ENCODE results near the gene KCNQ4.

KCNQ4 gene

GRCh38 chr1:40783001-40783905, at the start of gene KCNQ4:
Gene KCNQ4 (plus strand): TSS chr1:40783787. CDS start chr1:40784094, 307 bp downstream.
- peak; percentile 81 for DNase-seq

DNA sequence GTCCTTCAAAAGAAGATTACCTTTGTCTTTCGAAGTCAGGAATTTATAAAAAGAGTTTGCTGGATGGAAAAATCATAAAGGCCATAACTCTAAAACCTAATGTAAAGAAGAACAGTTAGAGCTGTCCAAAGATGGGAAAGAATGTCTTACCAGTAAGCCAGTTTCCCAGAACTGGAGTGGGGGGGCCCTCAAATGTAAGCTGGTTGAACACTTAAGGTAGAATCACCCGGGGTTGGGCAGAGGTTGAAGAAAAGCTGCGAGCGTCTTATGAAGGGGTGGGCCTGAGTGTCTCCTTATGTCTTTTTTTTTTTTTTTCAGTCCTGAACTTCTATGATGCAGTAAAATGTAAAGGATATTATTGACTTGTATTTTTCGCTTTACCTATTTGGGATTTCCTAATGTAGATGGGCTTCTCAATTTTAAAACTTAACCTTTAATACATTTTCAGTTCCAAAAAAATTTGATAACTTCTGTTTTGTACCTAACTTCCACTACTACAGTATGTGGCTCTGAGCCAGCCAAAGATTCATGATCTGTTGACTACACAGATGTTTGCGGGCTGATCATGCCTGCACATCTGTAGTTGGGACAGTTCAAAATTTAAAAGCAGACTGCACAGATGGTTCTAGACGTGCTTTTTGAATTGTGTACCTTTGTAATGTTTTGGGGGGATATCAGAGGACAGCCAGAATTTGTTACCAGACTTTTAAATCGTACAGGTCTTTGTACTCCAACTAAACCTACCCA, 48.5 kb upstream of the KCNQ4 start:
- no peak for DNase-seq

DNA sequence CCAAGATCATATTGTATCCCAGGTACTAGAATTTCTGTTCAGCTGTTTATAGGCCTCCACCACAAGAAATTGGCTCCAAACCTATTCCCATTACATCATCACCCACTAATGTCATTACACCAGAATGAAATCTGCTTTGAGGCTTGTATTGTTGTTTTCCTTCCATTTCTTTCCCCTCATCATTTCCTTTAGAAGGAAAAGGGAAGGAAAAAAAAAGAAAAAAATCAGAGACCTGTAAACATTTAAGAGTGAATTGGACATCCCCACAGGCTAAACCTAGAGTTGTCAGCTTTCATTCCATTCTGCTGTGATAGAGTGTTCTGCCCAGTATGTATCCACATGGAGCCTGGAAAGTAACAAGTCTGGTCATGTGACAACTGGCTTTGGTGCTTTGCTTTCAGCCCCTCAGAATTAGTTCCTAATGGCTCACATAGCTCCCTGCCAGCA, 47.5 kb upstream of the KCNQ4 start:
- DNase-seq: peak; percentile 83

GRCh38 chr1:40738831-40739230, 44.8 kb upstream of the KCNQ4 start:
- no peak for DNase-seq

GRCh38 chr1:40739455-40740008, 44.1 kb upstream of the KCNQ4 start:
- DNase-seq: no peak

- DNase-seq: no peak
Observed at GRCh38 chr1:40740039-40740996, 43.3 kb upstream of the KCNQ4 start.

DNA sequence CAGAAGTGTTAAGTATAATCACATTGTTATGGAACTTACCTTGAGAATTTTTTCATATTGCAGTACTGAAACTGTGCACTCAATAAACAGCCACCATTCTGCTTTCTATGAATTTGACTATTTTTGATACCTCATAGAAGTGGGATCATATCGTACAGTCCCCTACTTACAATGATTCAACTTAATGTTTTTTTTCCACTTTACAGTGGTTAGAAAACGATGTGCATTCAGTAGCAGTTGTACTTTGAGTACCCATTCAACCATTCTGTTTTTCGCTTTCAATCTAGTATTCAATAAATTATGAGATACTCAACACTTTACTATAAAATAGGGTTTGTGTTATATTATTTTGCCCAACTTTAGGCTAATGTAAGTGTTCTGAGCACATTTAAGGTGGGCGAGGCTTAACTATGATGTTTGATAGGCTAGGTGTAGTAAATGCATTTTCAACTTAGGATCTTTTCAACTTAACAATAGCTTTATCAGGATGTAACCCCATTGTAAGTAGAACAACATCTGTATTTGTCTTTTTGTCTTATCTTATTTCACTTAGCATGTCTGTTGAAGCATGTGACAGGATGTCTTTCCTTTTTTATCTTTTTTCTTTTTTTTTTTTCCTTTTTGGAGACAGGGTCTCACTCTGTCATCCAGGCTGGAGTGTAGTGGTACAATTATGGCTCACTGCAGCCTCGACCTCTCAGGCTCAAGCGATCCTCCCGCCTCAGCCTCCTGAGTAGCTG, 42.4 kb upstream of the KCNQ4 start:
- DNase-seq: no peak

GRCh38 chr1:40742363-40743061, 41.1 kb upstream of the KCNQ4 start:
- no peak for DNase-seq

DNA sequence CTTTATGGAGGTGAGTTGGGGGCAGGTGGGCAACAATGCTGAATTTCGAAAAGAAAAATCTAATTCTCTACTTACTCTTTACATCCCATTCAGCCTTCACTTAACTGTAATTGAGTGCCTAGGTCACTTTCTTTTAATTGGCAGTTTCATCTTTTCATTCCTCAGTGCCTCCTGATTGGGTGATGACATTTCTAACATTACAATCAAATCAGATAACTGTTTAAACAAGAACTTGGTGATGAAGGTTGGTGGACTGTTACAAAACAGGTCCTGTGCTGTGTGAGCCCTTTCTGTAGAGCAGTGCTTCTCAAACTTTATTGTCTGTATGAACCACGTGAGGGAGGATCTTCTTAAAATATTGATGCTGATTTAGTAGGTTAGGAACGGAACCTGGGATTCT, 40.1 kb upstream of the KCNQ4 start:
- DNase-seq: no peak

DNA sequence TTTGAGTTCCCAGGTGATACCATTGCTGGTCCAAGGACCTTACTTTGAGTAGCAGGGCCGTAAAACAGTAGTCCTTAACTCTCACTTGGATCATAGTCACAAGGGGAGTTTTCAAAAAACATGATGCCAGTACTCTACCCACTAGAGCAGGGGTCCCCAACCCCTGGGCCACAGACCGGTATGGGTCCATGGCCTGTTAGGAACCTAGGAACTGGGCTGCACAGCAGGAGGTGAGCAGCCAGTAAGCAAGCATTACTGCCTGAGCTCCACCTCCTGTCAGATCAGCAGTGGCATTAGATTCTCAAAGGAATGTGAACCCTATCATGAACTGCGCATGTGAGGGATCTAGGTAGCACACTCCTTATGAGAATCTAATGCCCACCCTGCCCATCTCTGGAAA, 39.7 kb upstream of the KCNQ4 start:
- no peak for DNase-seq

DNA sequence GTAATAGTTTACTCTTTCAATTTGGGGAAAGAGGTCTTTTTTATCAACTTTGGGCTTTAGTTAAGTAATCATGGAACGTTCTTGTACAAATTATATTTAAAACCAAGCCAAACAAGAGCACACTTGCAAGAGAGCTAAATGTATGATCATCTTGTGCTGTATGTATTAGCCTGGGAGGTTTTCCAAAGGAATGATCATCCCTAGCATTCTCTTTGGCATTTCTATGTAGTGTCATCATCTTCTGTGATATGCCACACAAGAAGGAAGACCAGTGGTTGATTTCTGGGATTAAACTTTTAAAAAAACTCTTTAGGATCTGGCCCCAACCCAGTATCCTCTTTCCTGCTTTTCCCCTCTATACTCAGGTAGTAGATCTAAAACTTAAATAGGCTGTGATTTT, 38.4 kb upstream of the KCNQ4 start:
- DNase-seq: no peak

GRCh38 chr1:40746344-40747090, 37.1 kb upstream of the KCNQ4 start:
- no peak for DNase-seq

GRCh38 chr1:40748841-40749718, 34.5 kb upstream of the KCNQ4 start:
- DNase-seq: no peak

DNA sequence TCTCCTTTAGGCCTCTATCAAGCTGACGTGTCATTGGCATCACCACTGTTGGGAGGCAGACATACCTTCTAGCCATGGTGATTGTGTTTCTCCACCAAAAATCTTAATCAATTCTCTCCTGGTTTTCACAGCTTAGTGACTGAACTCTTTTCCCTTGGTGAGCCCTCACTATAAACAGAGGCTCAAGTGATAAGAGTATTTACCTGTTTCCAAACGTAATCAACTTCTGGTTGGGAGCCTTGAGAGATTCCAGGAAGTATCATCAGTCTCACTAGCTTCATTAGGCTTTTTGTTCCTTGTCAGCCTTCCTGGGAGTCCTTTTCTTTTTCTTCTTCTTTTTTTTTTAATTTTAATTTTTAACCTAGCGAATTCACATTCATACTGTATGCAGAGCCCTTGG, 33.8 kb upstream of the KCNQ4 start:
- no peak for DNase-seq

- no peak for DNase-seq
Observed at GRCh38 chr1:40750451-40750908, 33.1 kb upstream of the KCNQ4 start.

- DNase-seq: no peak
Observed at GRCh38 chr1:40751802-40752201, 31.8 kb upstream of the KCNQ4 start.

DNA sequence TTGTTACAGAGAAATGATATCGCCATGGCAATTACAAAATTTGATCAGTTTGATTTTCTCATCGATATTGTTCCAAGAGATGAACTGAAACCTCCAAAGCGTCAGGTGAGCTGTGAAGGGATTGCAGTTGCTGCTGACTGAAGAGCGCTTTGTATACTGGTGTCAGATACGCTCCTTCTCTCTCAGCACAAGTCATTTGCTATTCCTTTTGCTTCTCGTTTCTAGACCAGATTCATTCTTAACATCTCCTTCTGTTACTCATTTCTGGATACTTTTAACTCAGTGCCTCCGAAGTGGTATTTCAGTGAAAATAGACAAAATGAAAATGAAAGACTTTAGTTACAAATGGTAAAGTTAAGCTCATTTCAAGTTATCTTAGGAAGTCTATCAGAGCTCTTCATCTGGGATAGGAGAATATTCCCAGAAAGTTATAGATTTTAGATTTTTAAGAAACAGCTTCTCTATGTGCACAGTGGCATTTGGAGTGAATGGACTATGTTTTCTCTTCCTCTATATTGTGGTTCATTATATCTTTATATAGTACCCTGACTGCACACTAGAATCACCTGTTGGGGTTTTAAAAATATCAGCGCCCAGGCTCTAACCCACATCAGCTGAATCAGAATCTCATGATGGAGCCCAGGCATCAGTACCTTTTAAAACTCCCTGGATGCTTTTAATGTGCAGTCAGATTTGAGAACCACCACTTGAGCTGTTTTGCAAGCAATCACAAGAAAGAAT, 30.3 kb upstream of the KCNQ4 start:
- no peak for DNase-seq

DNA sequence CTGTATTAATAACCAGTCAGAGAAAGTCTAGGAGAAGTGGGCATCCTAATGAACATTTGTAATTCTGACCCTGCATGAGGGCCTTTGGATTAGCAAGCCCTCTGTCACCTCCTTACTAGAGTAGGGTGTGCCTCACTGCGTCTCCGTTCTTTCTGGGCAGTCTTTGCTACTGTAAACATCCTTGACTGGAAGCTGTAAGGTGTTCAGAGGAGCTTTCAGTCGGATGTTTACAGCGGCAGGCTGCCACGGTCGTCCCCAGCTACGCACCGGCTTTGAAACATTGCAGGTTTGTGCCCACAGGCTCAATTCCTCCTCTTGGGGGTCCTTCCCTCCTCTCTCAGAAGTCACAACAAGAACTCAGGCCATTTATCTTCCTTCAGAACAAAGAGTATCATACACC, 29.4 kb upstream of the KCNQ4 start:
- DNase-seq: no peak

- DNase-seq: no peak
Observed at GRCh38 chr1:40755067-40755466, 28.5 kb upstream of the KCNQ4 start.

All from NCI-H2029 treated with DMSO at 0.1 percent for 48 hours (cell line).